NOMO-1 (cell line): Measurements from ENCODE around the gene SPANXN1.
"Not testable (repeated sequence)": the region's sequence is repeated elsewhere in the genome, so short reads cannot be mapped to it uniquely, and the experiment has no call there.

Experiments
- DNase-seq, 2 experiments: peaks; one replicate each; lab custom pipeline; 2025; ENCODE audit not compliant: unreplicated experiment in 2 of 2; lab: John Stamatoyannopoulos, UW

Gene SPANXN1, protein sequence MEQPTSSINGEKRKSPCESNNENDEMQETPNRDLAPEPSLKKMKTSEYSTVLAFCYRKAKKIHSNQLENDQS

GRCh38 chrX:145247203-145247602, at the start of gene SPANXN1:
TSS of gene SPANXN1 (plus strand) at chrX:145247503. CDS start at chrX:145247587, 84 bp downstream.
- DNase-seq: not testable (repeated sequence)

DNA sequence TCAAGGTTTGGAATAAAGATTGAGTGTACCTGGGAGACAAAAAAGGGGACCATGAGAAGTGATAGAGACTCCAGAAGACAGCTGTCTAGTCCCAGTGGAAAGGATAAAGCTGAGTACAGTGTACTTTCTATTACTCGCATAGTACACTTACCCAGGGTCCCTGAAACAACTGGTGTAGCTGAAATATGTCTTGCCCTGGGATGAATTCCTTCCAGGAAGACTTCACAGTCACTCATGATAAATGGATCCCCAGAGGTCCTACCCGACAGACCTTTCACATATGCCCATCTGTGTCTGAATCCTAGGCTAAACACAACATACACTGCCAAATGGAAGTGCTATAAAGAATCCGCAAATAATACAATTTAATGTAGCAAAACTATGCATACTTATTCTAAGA, 48.2 kb upstream of the SPANXN1 start:
- no peak for DNase-seq

- no peak for DNase-seq
Observed at GRCh38 chrX:145213504-145213903, 33.8 kb upstream of the SPANXN1 start.

- DNase-seq: no peak
Observed at GRCh38 chrX:145292218-145292617, 44.9 kb downstream of the SPANXN1 start.
